Large intestine (tissue), 3 donors: ENCODE measurements around the gene ANKRD33. TPM values are rescaled to one million over a fixed set of nuclear protein-coding genes. Genes with fewer than 3 reads are reported as not detected.
A peak's percentile ranks its signal among the peaks of the same experiment; 100 is the strongest.

Source experiments
- DNase-seq, 2 donors: peaks; one replicate each; pipeline versions ENCODE4 v3.0.0 to v3.0.0-alpha.2; 2013
- H3K27ac ChIP-seq: one replicate; pipeline ENCODE4 v1.5.1; 2013; ENCODE audit warnings: low read length
- H3K27me3 ChIP-seq: 2 replicates; pipeline ENCODE4 v1.6.1; 2013; ENCODE audit warnings: low read length; ENCODE audit not compliant: control insufficient read depth, insufficient read depth
- H3K36me3 ChIP-seq: 2 replicates; pipeline ENCODE4 v1.6.1; 2013; ENCODE audit warnings: low read length; ENCODE audit not compliant: control insufficient read depth, insufficient read depth
- H3K4me1 ChIP-seq: one replicate; pipeline ENCODE4 v1.6.1; 2013; ENCODE audit warnings: low read length; ENCODE audit not compliant: control insufficient read depth, insufficient read depth
- H3K4me3 ChIP-seq: one replicate; pipeline ENCODE4 v1.5.1; 2013; ENCODE audit warnings: low read length
- H3K9me3 ChIP-seq: one replicate; pipeline ENCODE4 v1.6.1; 2013; ENCODE audit warnings: mild to moderate bottlenecking, low read depth, low read length, moderate library complexity; ENCODE audit not compliant: control insufficient read depth
- WGBS: methylation state at CpG from one replicate; pipeline ENCODE4 v1.1.5; 2013; ENCODE audit warnings: low lambda C conversion rate; ENCODE audit not compliant: insufficient coverage; 5-methylcytosine and 5-hydroxymethylcytosine counted together
- polyA plus RNA-seq: library from polyadenylated mRNA; unstranded; fragments of 120-200 nt; gene quantifications from one replicate; pipeline ENCODE4 v1.2.1, GENCODE V29; 2013

Gene ANKRD33
- polyA plus RNA-seq, 1 donor, result 0.06 TPM

- H3K27ac ChIP-seq, result peak overlapping the region; percentile 43
- no CpG with 5 or more reads among the region's 6 CpGs for WGBS
- no peak overlapping the region for H3K4me3 ChIP-seq
- peaks cover 11% of the 10 kb centered on the region for H3K27me3 ChIP-seq
- H3K36me3 ChIP-seq, result no peaks in the 10 kb centered on the region
- peaks cover 2% of the 10 kb centered on the region for H3K4me1 ChIP-seq
- DNase-seq, result no peak
- peaks cover 3% of the 10 kb centered on the region for H3K9me3 ChIP-seq
Measured at GRCh38 chr12:51911307-51911706, 23.4 kb downstream of the ANKRD33 start.

GRCh38 chr12:51911788-51912711 is 24.1 kb downstream of the ANKRD33 start:
- no peaks in the 10 kb centered on the region for H3K36me3 ChIP-seq
- H3K27ac ChIP-seq, result peak overlapping the region; percentile 43
- H3K9me3 ChIP-seq, result peaks cover 3% of the 10 kb centered on the region
- peak in 1 of 2 donors; percentile 36 for DNase-seq
- H3K27me3 ChIP-seq, result peaks cover 11% of the 10 kb centered on the region
- no CpG with 5 or more reads among the region's 8 CpGs for WGBS
- H3K4me1 ChIP-seq, result no peaks in the 10 kb centered on the region
- H3K4me3 ChIP-seq, result no peak overlapping the region

- Histone ChIP-seq H3K36me3 (no peaks in the 10 kb centered on the region), H3K27me3 (peaks cover 4% of the 10 kb centered on the region), H3K4me1 (peaks cover 7% of the 10 kb centered on the region), H3K4me3 (no peak overlapping the region), H3K9me3 (peaks cover 3% of the 10 kb centered on the region), H3K27ac (no peak overlapping the region)
- no peak for DNase-seq
- no CpG with 5 or more reads among the region's 30 CpGs for WGBS
Measured at GRCh38 chr12:51913071-51914033, 25.4 kb downstream of the ANKRD33 start.

GRCh38 chr12:51914034-51914923 is 26.4 kb downstream of the ANKRD33 start:
- H3K27ac ChIP-seq, result no peak overlapping the region
- H3K36me3 ChIP-seq, result no peaks in the 10 kb centered on the region
- H3K9me3 ChIP-seq, result peaks cover 3% of the 10 kb centered on the region
- no peak overlapping the region for H3K4me3 ChIP-seq
- DNase-seq, result no peak
- WGBS, result no CpG with 5 or more reads among the region's 17 CpGs
- no peaks in the 10 kb centered on the region for H3K27me3 ChIP-seq
- peaks cover 7% of the 10 kb centered on the region for H3K4me1 ChIP-seq

- DNase-seq, result no peak
- H3K27ac ChIP-seq, result no peak overlapping the region
- peaks cover 7% of the 10 kb centered on the region for H3K4me1 ChIP-seq
- H3K27me3 ChIP-seq, result no peaks in the 10 kb centered on the region
- H3K9me3 ChIP-seq, result peaks cover 3% of the 10 kb centered on the region
- WGBS, result no CpG with 5 or more reads among the region's 28 CpGs
- no peaks in the 10 kb centered on the region for H3K36me3 ChIP-seq
- no peak overlapping the region for H3K4me3 ChIP-seq
Measured at GRCh38 chr12:51915003-51915625, 27.2 kb downstream of the ANKRD33 start.

- no peak for DNase-seq
- H3K27me3 ChIP-seq, result no peaks in the 10 kb centered on the region
- no peak overlapping the region for H3K4me3 ChIP-seq
- peaks cover 7% of the 10 kb centered on the region for H3K4me1 ChIP-seq
- H3K9me3 ChIP-seq, result peaks cover 3% of the 10 kb centered on the region
- H3K27ac ChIP-seq, result no peak overlapping the region
- H3K36me3 ChIP-seq, result no peaks in the 10 kb centered on the region
- no CpG with 5 or more reads among the region's 11 CpGs for WGBS
Measured at GRCh38 chr12:51915951-51916350, 28.0 kb downstream of the ANKRD33 start.

- Histone ChIP-seq H3K4me3 (no peak overlapping the region), H3K4me1 (peaks cover 8% of the 10 kb centered on the region), H3K27ac (no peak overlapping the region), H3K27me3 (no peaks in the 10 kb centered on the region), H3K9me3 (peaks cover 3% of the 10 kb centered on the region), H3K36me3 (no peaks in the 10 kb centered on the region)
- WGBS, result no CpG with 5 or more reads among the region's 10 CpGs
- DNase-seq, result no peak
Measured at GRCh38 chr12:51917041-51917590, 29.2 kb downstream of the ANKRD33 start.

GRCh38 chr12:51917746-51918453 is 30.0 kb downstream of the ANKRD33 start:
- no peak overlapping the region for H3K27ac ChIP-seq

GRCh38 chr12:51920046-51920445 is 32.1 kb downstream of the ANKRD33 start:
- Histone ChIP-seq H3K4me3 (no peak overlapping the region), H3K4me1 (peaks cover 23% of the 10 kb centered on the region), H3K9me3 (peaks cover 3% of the 10 kb centered on the region), H3K27me3 (no peaks in the 10 kb centered on the region), H3K36me3 (no peaks in the 10 kb centered on the region), H3K27ac (no peak overlapping the region)
- WGBS, result no CpG with 5 or more reads among the region's 2 CpGs
- DNase-seq, result no peak

More at GRCh38 chr12:51917746-51918453, 30.0 kb downstream of the ANKRD33 start:
- Histone ChIP-seq H3K36me3 (no peaks in the 10 kb centered on the region), H3K9me3 (peaks cover 3% of the 10 kb centered on the region), H3K27me3 (no peaks in the 10 kb centered on the region), H3K4me1 (peaks cover 16% of the 10 kb centered on the region), H3K4me3 (no peak overlapping the region)
- WGBS, result no CpG with 5 or more reads among the region's 16 CpGs
- no peak for DNase-seq
